HUES6 (cell line): Measurements from ENCODE around the gene CEP152.
A peak's percentile ranks its signal among the peaks of the same experiment; 100 is the strongest.
"Not testable (repeated sequence)": the region's sequence is repeated elsewhere in the genome, so short reads cannot be mapped to it uniquely, and the experiment has no call there.

ENCODE experiments used
- H3K27ac ChIP-seq: 2 replicates; pipeline ENCODE4 v1.7.0; 2013; ENCODE audit warnings: low read depth, mild to moderate bottlenecking, low read length, inconsistent platforms
- H3K27me3 ChIP-seq: 2 replicates; pipeline ENCODE4 v1.6.1; 2013; ENCODE audit warnings: low read length; ENCODE audit not compliant: control insufficient read depth, insufficient read depth
- H3K36me3 ChIP-seq: 2 replicates; pipeline ENCODE4 v1.6.1; 2013; ENCODE audit warnings: low read length; ENCODE audit not compliant: control insufficient read depth, insufficient read depth
- H3K4me1 ChIP-seq: 2 replicates; pipeline ENCODE4 v1.6.1; 2013; ENCODE audit warnings: low read length; ENCODE audit not compliant: control insufficient read depth, insufficient read depth
- H3K4me3 ChIP-seq: 2 replicates; pipeline ENCODE4 v1.5.1; 2013; ENCODE audit warnings: low read depth, low read length
- H3K9ac ChIP-seq: one replicate; pipeline ENCODE4 v1.6.1; 2013; ENCODE audit warnings: mild to moderate bottlenecking, low read length
- H3K9me3 ChIP-seq: 2 replicates; pipeline ENCODE4 v1.6.1; 2013; ENCODE audit warnings: low read depth, low read length; ENCODE audit not compliant: control insufficient read depth, insufficient read depth

CEP152 gene, protein sequence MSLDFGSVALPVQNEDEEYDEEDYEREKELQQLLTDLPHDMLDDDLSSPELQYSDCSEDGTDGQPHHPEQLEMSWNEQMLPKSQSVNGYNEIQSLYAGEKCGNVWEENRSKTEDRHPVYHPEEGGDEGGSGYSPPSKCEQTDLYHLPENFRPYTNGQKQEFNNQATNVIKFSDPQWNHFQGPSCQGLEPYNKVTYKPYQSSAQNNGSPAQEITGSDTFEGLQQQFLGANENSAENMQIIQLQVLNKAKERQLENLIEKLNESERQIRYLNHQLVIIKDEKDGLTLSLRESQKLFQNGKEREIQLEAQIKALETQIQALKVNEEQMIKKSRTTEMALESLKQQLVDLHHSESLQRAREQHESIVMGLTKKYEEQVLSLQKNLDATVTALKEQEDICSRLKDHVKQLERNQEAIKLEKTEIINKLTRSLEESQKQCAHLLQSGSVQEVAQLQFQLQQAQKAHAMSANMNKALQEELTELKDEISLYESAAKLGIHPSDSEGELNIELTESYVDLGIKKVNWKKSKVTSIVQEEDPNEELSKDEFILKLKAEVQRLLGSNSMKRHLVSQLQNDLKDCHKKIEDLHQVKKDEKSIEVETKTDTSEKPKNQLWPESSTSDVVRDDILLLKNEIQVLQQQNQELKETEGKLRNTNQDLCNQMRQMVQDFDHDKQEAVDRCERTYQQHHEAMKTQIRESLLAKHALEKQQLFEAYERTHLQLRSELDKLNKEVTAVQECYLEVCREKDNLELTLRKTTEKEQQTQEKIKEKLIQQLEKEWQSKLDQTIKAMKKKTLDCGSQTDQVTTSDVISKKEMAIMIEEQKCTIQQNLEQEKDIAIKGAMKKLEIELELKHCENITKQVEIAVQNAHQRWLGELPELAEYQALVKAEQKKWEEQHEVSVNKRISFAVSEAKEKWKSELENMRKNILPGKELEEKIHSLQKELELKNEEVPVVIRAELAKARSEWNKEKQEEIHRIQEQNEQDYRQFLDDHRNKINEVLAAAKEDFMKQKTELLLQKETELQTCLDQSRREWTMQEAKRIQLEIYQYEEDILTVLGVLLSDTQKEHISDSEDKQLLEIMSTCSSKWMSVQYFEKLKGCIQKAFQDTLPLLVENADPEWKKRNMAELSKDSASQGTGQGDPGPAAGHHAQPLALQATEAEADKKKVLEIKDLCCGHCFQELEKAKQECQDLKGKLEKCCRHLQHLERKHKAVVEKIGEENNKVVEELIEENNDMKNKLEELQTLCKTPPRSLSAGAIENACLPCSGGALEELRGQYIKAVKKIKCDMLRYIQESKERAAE (N-terminal part only)

GRCh38 chr15:48810414-48811324 is at the start of gene CEP152:
TSS of gene CEP152 (minus strand) at chr15:48811069. CDS start at chr15:48805649, 5,420 bp downstream.
- peak within 1 kb of the TSS; percentile 86 for H3K9ac ChIP-seq
- no peaks in the 10 kb centered on the region for H3K9me3 ChIP-seq
- peaks cover 9% of the 10 kb centered on the region for H3K27me3 ChIP-seq
- 0 out of 2 replicates have a peak within 1 kb of the TSS, but pooled peaks have one; percentile 66 for H3K27ac ChIP-seq
- no peaks in the 10 kb centered on the region for H3K36me3 ChIP-seq
- H3K4me3 ChIP-seq, result peak within 1 kb of the TSS; percentile 86
- H3K4me1 ChIP-seq, result peaks cover 27% of the 10 kb centered on the region

DNA sequence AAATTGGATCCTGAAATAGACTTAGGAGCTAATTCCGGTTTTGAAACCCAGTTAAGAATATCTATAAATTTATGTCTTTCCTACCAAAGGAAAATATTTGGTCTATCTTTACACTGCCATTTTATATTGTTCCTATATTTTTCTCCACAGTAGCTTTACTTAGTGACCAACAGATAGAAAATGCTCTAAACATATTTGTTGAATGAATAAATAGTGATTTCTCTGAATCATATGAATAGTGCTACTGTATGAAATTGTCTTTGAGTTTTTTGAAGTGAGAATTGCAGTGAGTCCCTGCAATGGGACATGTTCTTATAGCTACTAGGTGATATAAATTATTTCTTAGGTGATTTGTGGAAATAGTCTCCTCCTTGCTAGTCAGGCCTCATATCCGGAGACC is 48.6 kb upstream of the CEP152 start:
- H3K4me1 ChIP-seq, result peaks cover 21% of the 10 kb centered on the region
- no peaks in the 10 kb centered on the region for H3K9me3 ChIP-seq
- H3K36me3 ChIP-seq, result no peaks in the 10 kb centered on the region
- no peak overlapping the region for H3K4me3 ChIP-seq
- H3K27me3 ChIP-seq, result no peaks in the 10 kb centered on the region
- H3K27ac ChIP-seq, result no peak overlapping the region
- H3K9ac ChIP-seq, result no peak overlapping the region

GRCh38 chr15:48858401-48858800 is 47.5 kb upstream of the CEP152 start:
- no peaks in the 10 kb centered on the region for H3K27me3 ChIP-seq
- no peaks in the 10 kb centered on the region for H3K36me3 ChIP-seq
- no peak overlapping the region for H3K27ac ChIP-seq
- H3K4me1 ChIP-seq, result peaks cover 21% of the 10 kb centered on the region
- no peak overlapping the region for H3K4me3 ChIP-seq
- H3K9ac ChIP-seq, result no peak overlapping the region
- H3K9me3 ChIP-seq, result no peaks in the 10 kb centered on the region

DNA sequence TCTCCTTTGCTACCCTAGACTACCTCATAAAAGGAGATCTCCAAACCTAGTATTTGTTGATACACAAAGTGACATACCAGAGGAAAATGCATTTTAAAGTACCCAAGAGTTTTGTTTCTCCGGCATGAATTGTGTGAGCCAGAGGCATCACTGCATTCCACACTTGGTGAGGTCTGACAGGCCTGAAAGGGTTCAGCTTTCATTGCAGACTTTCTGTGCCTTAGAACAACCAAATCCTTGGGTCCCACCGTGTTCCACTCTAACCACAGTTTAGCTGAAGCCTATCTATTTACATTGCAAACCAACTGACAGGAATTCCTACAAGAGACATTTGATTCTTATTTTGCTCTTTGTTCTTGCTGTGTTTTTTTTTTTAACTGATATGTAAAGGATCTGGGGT is 46.1 kb upstream of the CEP152 start:
- H3K9me3 ChIP-seq, result no peaks in the 10 kb centered on the region
- no peak overlapping the region for H3K9ac ChIP-seq
- no peaks in the 10 kb centered on the region for H3K36me3 ChIP-seq
- peaks cover 21% of the 10 kb centered on the region for H3K4me1 ChIP-seq
- no peak overlapping the region for H3K4me3 ChIP-seq
- 0 out of 2 replicates have a peak overlapping the region, but pooled peaks have one; percentile 6 for H3K27ac ChIP-seq
- H3K27me3 ChIP-seq, result no peaks in the 10 kb centered on the region

- H3K27ac ChIP-seq, result no peak overlapping the region
- H3K9ac ChIP-seq, result no peak overlapping the region
- H3K4me1 ChIP-seq, result peaks cover 21% of the 10 kb centered on the region
Observed at GRCh38 chr15:48855501-48856440, 44.9 kb upstream of the CEP152 start.

DNA sequence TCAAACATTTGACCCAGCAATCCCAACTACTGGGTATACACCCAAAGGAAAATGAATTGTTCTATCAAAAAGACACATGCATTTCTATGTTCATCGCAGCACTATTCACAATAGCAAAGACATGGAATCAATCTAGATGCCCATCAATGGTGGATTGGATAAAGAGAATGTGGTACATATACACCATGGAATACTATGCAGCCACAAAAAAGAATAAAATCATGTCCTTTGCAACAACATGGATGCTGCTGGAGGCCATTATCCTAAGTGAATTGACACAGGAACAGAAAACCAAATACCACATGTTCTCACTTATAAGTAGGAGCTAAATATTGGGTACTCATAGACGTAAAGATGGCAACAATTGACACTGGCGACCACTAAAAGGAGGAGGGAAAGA is 43.6 kb upstream of the CEP152 start:
- not testable (repeated sequence) for H3K27me3 ChIP-seq, H3K9me3 ChIP-seq, H3K4me3 ChIP-seq, H3K27ac ChIP-seq, H3K9ac ChIP-seq, H3K36me3 ChIP-seq
- H3K4me1 ChIP-seq, result peaks cover 21% of the 10 kb centered on the region

More at GRCh38 chr15:48855501-48856440, 44.9 kb upstream of the CEP152 start:
- Histone ChIP-seq H3K9me3 (no peaks in the 10 kb centered on the region), H3K27me3 (no peaks in the 10 kb centered on the region), H3K4me3 (no peak overlapping the region), H3K36me3 (no peaks in the 10 kb centered on the region)

GRCh38 chr15:48851956-48852355 is 41.1 kb upstream of the CEP152 start:
- Histone ChIP-seq H3K36me3 (no peaks in the 10 kb centered on the region), H3K4me3 (no peak overlapping the region), H3K9ac (no peak overlapping the region), H3K4me1 (peaks cover 17% of the 10 kb centered on the region), H3K9me3 (no peaks in the 10 kb centered on the region), H3K27me3 (no peaks in the 10 kb centered on the region), H3K27ac (no peak overlapping the region)

DNA sequence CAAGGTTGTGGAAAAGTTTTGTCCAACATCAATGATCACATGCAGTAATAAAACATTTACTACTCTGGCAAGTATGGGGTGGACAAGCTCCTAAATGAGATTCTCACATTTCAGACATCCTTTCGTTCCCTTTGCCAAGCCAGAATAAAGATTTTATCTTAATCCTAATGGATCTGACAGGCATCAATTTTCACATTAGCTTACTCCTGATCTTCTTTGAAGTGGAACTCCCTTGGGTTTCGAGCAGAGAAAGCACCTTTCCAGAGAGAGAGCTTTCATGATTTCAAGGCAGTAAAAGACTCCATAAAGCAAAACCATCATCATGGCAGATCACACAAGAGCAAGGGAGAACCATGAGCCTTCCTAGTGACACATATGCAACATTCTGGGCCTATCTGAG is 39.8 kb upstream of the CEP152 start:
- Histone ChIP-seq H3K27ac (no peak overlapping the region), H3K4me1 (peaks cover 4% of the 10 kb centered on the region), H3K9me3 (no peaks in the 10 kb centered on the region), H3K4me3 (no peak overlapping the region), H3K27me3 (no peaks in the 10 kb centered on the region), H3K36me3 (no peaks in the 10 kb centered on the region), H3K9ac (no peak overlapping the region)

- no peaks in the 10 kb centered on the region for H3K27me3 ChIP-seq
- H3K9me3 ChIP-seq, result no peaks in the 10 kb centered on the region
- H3K9ac ChIP-seq, result no peak overlapping the region
Observed at GRCh38 chr15:48845123-48845522, 34.3 kb upstream of the CEP152 start.

More at GRCh38 chr15:48845123-48845522, 34.3 kb upstream of the CEP152 start:
- H3K27ac ChIP-seq, result no peak overlapping the region
- no peak overlapping the region for H3K4me3 ChIP-seq
- no peaks in the 10 kb centered on the region for H3K36me3 ChIP-seq
- no peaks in the 10 kb centered on the region for H3K4me1 ChIP-seq
